H9 (cell line): Measurements from ENCODE around the gene MYRF. TPM values are rescaled to one million over a fixed set of nuclear protein-coding genes. Genes with fewer than 3 reads are reported as not detected.

Experiments
- DNase-seq: peaks from one replicate; pipeline ENCODE4 v3.0.0-alpha.2; 2017
- H2AFZ ChIP-seq: one replicate; pipeline ENCODE4 v1.6.1; 2013; ENCODE audit warnings: mild to moderate bottlenecking, low read length, control low read depth, moderate library complexity
- H2AK5ac ChIP-seq: 2 replicates; pipeline ENCODE4 v1.6.1; 2013; ENCODE audit warnings: low read length, control low read depth, mixed read lengths; ENCODE audit not compliant: insufficient read length
- H2BK120ac ChIP-seq: one replicate; pipeline ENCODE4 v1.6.1; 2013; ENCODE audit warnings: low read depth, mild to moderate bottlenecking, low read length, control low read depth, inconsistent platforms; ENCODE audit not compliant: poor library complexity, severe bottlenecking
- H2BK12ac ChIP-seq: 2 replicates; pipeline ENCODE4 v1.6.1; 2013; ENCODE audit warnings: low read length, control low read depth, mixed read lengths, low read depth; ENCODE audit not compliant: insufficient read length
- H2BK15ac ChIP-seq: 2 replicates; pipeline ENCODE4 v1.6.1; 2013; ENCODE audit warnings: low read depth, low read length, control low read depth
- H2BK20ac ChIP-seq: one replicate; pipeline ENCODE4 v1.6.1; 2013; ENCODE audit warnings: low read depth, mild to moderate bottlenecking, low read length, control low read depth, inconsistent platforms; ENCODE audit not compliant: poor library complexity, severe bottlenecking
- H2BK5ac ChIP-seq: 2 replicates; pipeline ENCODE4 v1.6.1; 2013; ENCODE audit warnings: low read length, control low read depth, mixed read lengths; ENCODE audit not compliant: insufficient read length
- H3K14ac ChIP-seq: 2 replicates; pipeline ENCODE4 v1.6.1; 2013; ENCODE audit warnings: low read length, control low read depth; ENCODE audit not compliant: insufficient read depth
- H3K18ac ChIP-seq: 2 replicates; pipeline ENCODE4 v1.6.1; 2013; ENCODE audit warnings: low read depth, mild to moderate bottlenecking, mixed read lengths, low read length, control low read depth; ENCODE audit not compliant: insufficient read length
- H3K23ac ChIP-seq: 2 replicates; pipeline ENCODE4 v1.6.1; 2013; ENCODE audit warnings: low read length, control low read depth, mixed read lengths, low read depth; ENCODE audit not compliant: insufficient read length
- H3K23me2 ChIP-seq: 2 replicates; pipeline ENCODE4 v1.6.1; 2013; ENCODE audit warnings: low read depth, mild to moderate bottlenecking, mixed read lengths, low read length, control low read depth; ENCODE audit not compliant: insufficient read length, poor library complexity, severe bottlenecking
- H3K27ac ChIP-seq: 2 replicates; pipeline ENCODE4 v1.5.1; 2013; ENCODE audit warnings: low read length, control low read depth, mixed read lengths, low read depth; ENCODE audit not compliant: insufficient read length
- H3K27me3 ChIP-seq: 2 replicates; pipeline ENCODE4 v1.6.1; 2013; ENCODE audit warnings: low read length, control low read depth, inconsistent platforms; ENCODE audit not compliant: insufficient read depth
- H3K4ac ChIP-seq: 2 replicates; pipeline ENCODE4 v1.6.1; 2013; ENCODE audit warnings: low read depth, mild to moderate bottlenecking, control low read depth, inconsistent platforms, low read length, moderate library complexity
- H3K4me1 ChIP-seq: 2 replicates; pipeline ENCODE4 v1.6.1; 2013; ENCODE audit warnings: low read length, control low read depth, inconsistent platforms; ENCODE audit not compliant: insufficient read depth
- H3K4me2 ChIP-seq: 2 replicates; pipeline ENCODE4 v1.6.1; 2013; ENCODE audit warnings: low read length, control low read depth, mixed read lengths; ENCODE audit not compliant: insufficient read length, insufficient read depth
- H3K56ac ChIP-seq: 2 replicates; pipeline ENCODE4 v1.6.1; 2013; ENCODE audit warnings: low read depth, mild to moderate bottlenecking, mixed read lengths, low read length, control low read depth; ENCODE audit not compliant: insufficient read length
- H3K79me1 ChIP-seq: 2 replicates; pipeline ENCODE4 v1.6.1; 2013; ENCODE audit warnings: low read depth, mild to moderate bottlenecking, moderate library complexity, low read length, control low read depth, inconsistent platforms; ENCODE audit not compliant: insufficient read depth, poor library complexity, severe bottlenecking
- H3K79me2 ChIP-seq: 2 replicates; pipeline ENCODE4 v1.6.1; 2013; ENCODE audit warnings: low read length, control low read depth, inconsistent platforms; ENCODE audit not compliant: insufficient read depth
- H3K9ac ChIP-seq: 2 replicates; pipeline ENCODE4 v1.6.1; 2013; ENCODE audit warnings: low read length, control low read depth, mixed read lengths; ENCODE audit not compliant: insufficient read length; ENCODE audit errors: extremely low read depth
- H3K9me3 ChIP-seq: one replicate; pipeline ENCODE4 v1.6.1; 2013; ENCODE audit warnings: low read depth, low read length, inconsistent platforms; ENCODE audit not compliant: control insufficient read depth
- H3T11ph ChIP-seq: one replicate; pipeline ENCODE4 v1.6.1; 2013; ENCODE audit warnings: mild to moderate bottlenecking, low read length, control low read depth, inconsistent platforms
- H4K20me1 ChIP-seq: one replicate; pipeline ENCODE4 v1.6.1; 2013; ENCODE audit not compliant: control insufficient read depth, insufficient read length, insufficient read depth
- H4K5ac ChIP-seq: 2 replicates; pipeline ENCODE4 v1.6.1; 2013; ENCODE audit warnings: low read depth, mild to moderate bottlenecking, mixed read lengths, low read length, control low read depth; ENCODE audit not compliant: insufficient read length
- H4K8ac ChIP-seq: replicated peaks from 2 replicates; pipeline ENCODE4 v1.6.1; 2013; ENCODE audit warnings: low read length, control low read depth, mixed read lengths, low read depth; ENCODE audit not compliant: insufficient read length
- H4K91ac ChIP-seq: 2 replicates; pipeline ENCODE4 v1.6.1; 2013; ENCODE audit warnings: low read depth, mild to moderate bottlenecking, moderate library complexity, mixed read lengths, low read length, control low read depth; ENCODE audit not compliant: insufficient read length
- H3K27ac Mint-ChIP-seq, 3 experiments: 2 replicates in 2 of 3; 3 replicates in 1 of 3; pipeline ENCODE4 v1.8.0; 2020 to 2021; ENCODE audit warnings: mixed read lengths in 3 of 3, mild to moderate bottlenecking in 1 of 3, moderate library complexity in 1 of 3
- H3K27me3 Mint-ChIP-seq: 2 replicates; pipeline ENCODE4 v1.8.0; 2021; ENCODE audit warnings: low read depth, mild to moderate bottlenecking, moderate library complexity, mixed read lengths
- H3K36me3 Mint-ChIP-seq, 3 experiments: 2 replicates in 2 of 3; 3 replicates in 1 of 3; pipeline ENCODE4 v1.8.0; 2020 to 2021; ENCODE audit warnings: low read depth in 3 of 3, mixed read lengths in 3 of 3; ENCODE audit not compliant: insufficient read depth in 1 of 3
- H3K4me1 Mint-ChIP-seq, 2 experiments: 2 replicates each; pipeline ENCODE4 v1.8.0; 2020; ENCODE audit warnings: mixed read lengths in 2 of 2
- H3K4me3 Mint-ChIP-seq, 2 experiments: 2 replicates in 1 of 2; 3 replicates in 1 of 2; pipeline ENCODE4 v1.8.0; 2020 to 2021; ENCODE audit warnings: mild to moderate bottlenecking in 2 of 2, mixed read lengths in 2 of 2, moderate library complexity in 1 of 2
- H3K9me3 Mint-ChIP-seq, 2 experiments: 2 replicates in 1 of 2; 3 replicates in 1 of 2; pipeline ENCODE4 v1.8.0; 2020; ENCODE audit warnings: mild to moderate bottlenecking in 2 of 2, mixed read lengths in 2 of 2, moderate library complexity in 1 of 2
- CTCF ChIP-seq: fragments of 200-600 bp; sonication (generic); conservative IDR thresholded peaks from 3 replicates; pipeline ENCODE4 v1.8.0; 2021; ENCODE audit warnings: antibody characterized with exemption, mild to moderate bottlenecking
- WGBS: extraction: QIAGEN DNeasy Blood & Tissue Kit; methylation state at CpG from one replicate; pipeline ENCODE4 v1.1.7; 2013; ENCODE audit warnings: missing lambda C conversion rate, low lambda C conversion rate, mixed read lengths; ENCODE audit not compliant: insufficient read length; ENCODE audit errors: extremely low coverage; 5-methylcytosine and 5-hydroxymethylcytosine counted together
- total RNA-seq: library from RNA; stranded (reverse); gene quantifications from 2 replicates; pipeline ENCODE4 v1.2.1, GENCODE V29; 2021

The MYRF gene
- total RNA-seq, 1 experiment from 2014 or later, result 13.9 TPM

DNA sequence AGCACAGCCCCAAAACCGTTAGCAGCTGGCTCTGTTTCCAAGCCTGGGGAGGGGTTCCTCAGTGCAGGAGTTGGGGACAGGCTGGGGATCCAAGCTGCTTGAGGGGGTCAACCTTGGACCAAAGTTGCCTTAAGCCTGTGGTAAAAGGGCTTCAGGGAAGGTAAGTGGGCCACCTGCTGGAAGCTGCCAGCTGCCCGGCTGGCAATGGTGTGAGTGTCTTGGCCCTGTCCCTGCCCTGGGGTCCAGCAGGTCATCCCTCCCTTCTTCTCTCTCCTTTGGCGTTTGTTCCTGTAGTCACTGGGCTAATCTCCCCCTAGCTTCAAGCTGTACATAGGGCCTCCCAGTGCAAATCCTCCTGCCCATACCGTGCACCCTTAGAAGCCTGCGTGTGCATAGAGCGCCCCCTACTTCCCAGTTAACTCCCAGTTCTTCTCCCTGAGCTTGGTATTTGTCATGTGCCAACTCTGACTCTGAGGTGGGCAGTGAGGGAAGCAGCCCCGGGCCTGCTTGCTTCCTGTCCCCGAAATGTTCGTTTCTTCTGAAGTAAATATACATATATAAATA lies 35.6 kb downstream of the MYRF start:
- Histone ChIP-seq H3K18ac (no peak overlapping the region), H2BK20ac (no peak overlapping the region), H3K79me1 (no peaks in the 10 kb centered on the region), H3K23ac (no peak overlapping the region), H3K4me1 (no peaks in the 10 kb centered on the region), H3K56ac (no peak overlapping the region), H4K91ac (no peak overlapping the region), H4K5ac (no peak overlapping the region), H4K8ac (no peak overlapping the region), H3K9me3 (no peaks in the 10 kb centered on the region), H3K14ac (no peak overlapping the region), H2AK5ac (no peak overlapping the region), H4K20me1 (peaks cover 2% of the 10 kb centered on the region), H3K9ac (no peak overlapping the region), H2BK120ac (no peak overlapping the region), H3K27me3 (no peaks in the 10 kb centered on the region), H3K4me2 (no peak overlapping the region), H3K23me2 (no peaks in the 10 kb centered on the region), H3K4ac (no peak overlapping the region), H3K27ac (no peak overlapping the region), H2BK5ac (no peak overlapping the region), H3T11ph (no peak overlapping the region), H2BK15ac (no peak overlapping the region), H3K79me2 (peaks cover under 1% of the 10 kb centered on the region; the same call in 1 of the 2 replicates), H2AFZ (no peak overlapping the region), H2BK12ac (no peak overlapping the region)
- Mint-ChIP-seq H3K36me3 (peaks cover 29 to 69% (median 67%) of the 10 kb centered on the region in 3 experiments), H3K27ac (peak overlapping the region in 1 of 3 experiments; percentile 53; a peak in 1 of 7 replicates), H3K4me3 (no peak overlapping the region), H3K27me3 (no peaks in the 10 kb centered on the region; the same call in 1 of the 2 replicates), H3K9me3 (no peaks in the 10 kb centered on the region), H3K4me1 (peaks cover 7 to 9% of the 10 kb centered on the region in 2 experiments)
- DNase-seq, result peak; percentile 74
- TF ChIP-seq CTCF, result peak; percentile 81
- WGBS, result no CpG with 5 or more reads among the region's 9 CpGs
